ENCODE results near the gene ZNF697.
"Not testable (repeated sequence)": the region's sequence is repeated elsewhere in the genome, so short reads cannot be mapped to it uniquely, and the experiment has no call there.

Gene ZNF697

GRCh38 chr1:119631086-119631432 is 17.0 kb downstream of the ZNF697 start:
- Mint-ChIP-seq H3K27ac (no peak overlapping the region), H3K9me3 (no peaks in the 10 kb centered on the region), H3K27me3 (peaks cover 63% of the 10 kb centered on the region), H3K4me3 (no peak overlapping the region), H3K36me3 (ENCODE audit: low read depth) (no peaks in the 10 kb centered on the region), H3K4me1 (ENCODE audit: low read depth) (no peaks in the 10 kb centered on the region)

- peaks cover 4% of the 10 kb centered on the region for H3K36me3 Mint-ChIP-seq (ENCODE audit: low read depth)
- peaks cover 37% of the 10 kb centered on the region for H3K27me3 Mint-ChIP-seq
- H3K9me3 Mint-ChIP-seq, result no peaks in the 10 kb centered on the region
- H3K4me3 Mint-ChIP-seq, result no peak overlapping the region
- no peaks in the 10 kb centered on the region for H3K4me1 Mint-ChIP-seq (ENCODE audit: low read depth)
- H3K27ac Mint-ChIP-seq, result no peak overlapping the region
Observed at GRCh38 chr1:119626841-119627240, 21.2 kb downstream of the ZNF697 start.

DNA sequence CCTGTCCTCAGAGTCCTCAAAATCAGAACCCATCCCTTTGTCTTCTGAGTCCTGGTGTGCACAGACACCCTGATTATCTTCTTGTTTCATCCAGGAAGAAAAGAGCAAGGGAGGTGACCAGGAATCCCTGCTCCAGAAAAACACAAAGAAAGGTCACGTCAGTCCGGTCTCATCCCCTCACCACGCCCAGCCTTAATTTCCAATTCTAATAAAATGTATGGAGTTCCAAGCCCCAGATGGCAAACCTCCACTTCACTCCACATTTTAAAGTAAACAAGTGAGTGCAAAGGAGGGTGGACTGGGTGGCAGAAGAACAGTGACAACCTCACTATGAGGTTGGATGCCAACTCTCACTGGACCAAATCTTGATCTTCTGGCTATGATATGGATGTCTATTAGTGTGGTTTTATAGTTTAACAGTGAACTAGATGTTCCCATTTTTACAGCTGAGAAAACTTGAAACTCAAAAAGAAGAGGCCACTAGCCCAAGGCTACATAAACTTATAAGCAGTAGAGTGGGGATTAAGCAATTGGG is 22.0 kb downstream of the ZNF697 start:
- H3K4me3 Mint-ChIP-seq, result no peak overlapping the region
- no peaks in the 10 kb centered on the region for H3K4me1 Mint-ChIP-seq (ENCODE audit: low read depth)
- peaks cover 4% of the 10 kb centered on the region for H3K36me3 Mint-ChIP-seq (ENCODE audit: low read depth)
- H3K9me3 Mint-ChIP-seq, result no peaks in the 10 kb centered on the region
- H3K27ac Mint-ChIP-seq, result no peak overlapping the region
- peaks cover 33% of the 10 kb centered on the region for H3K27me3 Mint-ChIP-seq

DNA sequence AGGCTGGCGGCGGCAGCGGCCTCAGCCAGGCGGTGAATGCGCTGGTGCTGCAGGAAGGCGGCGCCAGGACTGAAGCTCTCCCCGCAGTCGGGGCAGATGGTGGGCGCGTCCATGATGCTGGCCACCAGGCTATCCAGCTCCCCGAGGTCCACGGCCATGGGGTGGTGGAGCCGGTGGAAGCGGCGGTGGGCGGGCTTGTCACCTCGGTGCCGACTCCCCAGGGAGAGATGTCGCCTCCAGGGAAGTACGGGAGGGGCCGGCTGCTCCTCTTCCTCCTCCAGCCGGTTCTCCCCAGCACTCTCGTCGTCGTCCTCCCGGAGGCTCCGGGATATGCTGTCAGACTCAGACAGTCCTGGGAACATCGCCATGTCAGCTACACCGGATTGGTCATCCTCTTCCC is 24.4 kb downstream of the ZNF697 start:
- H3K9me3 Mint-ChIP-seq, result no peaks in the 10 kb centered on the region

GRCh38 chr1:119623193-119623515 is 24.9 kb downstream of the ZNF697 start:
- H3K4me1 Mint-ChIP-seq (ENCODE audit: low read depth), result no peaks in the 10 kb centered on the region
- peaks cover 4% of the 10 kb centered on the region for H3K36me3 Mint-ChIP-seq (ENCODE audit: low read depth)
- no peak overlapping the region for H3K4me3 Mint-ChIP-seq
- H3K27me3 Mint-ChIP-seq, result peaks cover 8% of the 10 kb centered on the region
- no peaks in the 10 kb centered on the region for H3K9me3 Mint-ChIP-seq
- no peak overlapping the region for H3K27ac Mint-ChIP-seq

More for the DNA sequence above, 24.4 kb downstream of the ZNF697 start:
- Mint-ChIP-seq H3K36me3 (ENCODE audit: low read depth) (peaks cover 4% of the 10 kb centered on the region), H3K27ac (no peak overlapping the region), H3K4me3 (no peak overlapping the region), H3K4me1 (ENCODE audit: low read depth) (no peaks in the 10 kb centered on the region), H3K27me3 (peaks cover 13% of the 10 kb centered on the region)

GRCh38 chr1:119622311-119623192 is 25.5 kb downstream of the ZNF697 start:
- Mint-ChIP-seq H3K27ac (no peak overlapping the region), H3K4me3 (no peak overlapping the region)

GRCh38 chr1:119621705-119622104 is 26.4 kb downstream of the ZNF697 start:
- no peak overlapping the region for H3K27ac Mint-ChIP-seq
- peaks cover 3% of the 10 kb centered on the region for H3K27me3 Mint-ChIP-seq
- H3K4me3 Mint-ChIP-seq, result no peak overlapping the region
- no peaks in the 10 kb centered on the region for H3K4me1 Mint-ChIP-seq (ENCODE audit: low read depth)
- peaks cover 4% of the 10 kb centered on the region for H3K36me3 Mint-ChIP-seq (ENCODE audit: low read depth)
- H3K9me3 Mint-ChIP-seq, result no peaks in the 10 kb centered on the region

More at GRCh38 chr1:119622311-119623192, 25.5 kb downstream of the ZNF697 start:
- no peaks in the 10 kb centered on the region for H3K9me3 Mint-ChIP-seq
- H3K4me1 Mint-ChIP-seq (ENCODE audit: low read depth), result no peaks in the 10 kb centered on the region
- H3K36me3 Mint-ChIP-seq (ENCODE audit: low read depth), result peaks cover 4% of the 10 kb centered on the region
- H3K27me3 Mint-ChIP-seq, result peaks cover 5% of the 10 kb centered on the region

- no peak overlapping the region for H3K4me3 Mint-ChIP-seq
- H3K27me3 Mint-ChIP-seq, result no peaks in the 10 kb centered on the region
- no peaks in the 10 kb centered on the region for H3K9me3 Mint-ChIP-seq
- no peaks in the 10 kb centered on the region for H3K4me1 Mint-ChIP-seq (ENCODE audit: low read depth)
- H3K27ac Mint-ChIP-seq, result no peak overlapping the region
- no peaks in the 10 kb centered on the region for H3K36me3 Mint-ChIP-seq (ENCODE audit: low read depth)
Observed at GRCh38 chr1:119617751-119618691, 30.0 kb downstream of the ZNF697 start.

DNA sequence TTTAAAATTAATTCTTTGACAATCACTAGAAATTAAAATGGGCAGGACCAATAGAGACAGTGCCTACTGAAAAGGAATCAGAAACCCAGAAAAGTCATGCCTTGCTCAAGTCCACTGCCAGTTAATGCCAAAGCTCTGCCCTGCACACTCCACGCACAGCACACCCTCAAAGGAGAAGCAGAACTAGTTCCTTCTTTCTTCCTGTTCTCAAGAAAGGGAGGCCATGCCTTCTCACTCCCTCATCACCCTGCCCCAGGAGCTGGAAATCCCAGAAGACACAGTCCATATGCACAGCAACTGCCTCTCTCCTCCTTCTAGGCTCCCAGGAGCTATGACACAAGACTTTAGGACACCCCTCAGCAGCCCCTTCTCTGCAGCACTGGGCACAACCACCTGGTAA is 31.3 kb downstream of the ZNF697 start:
- not testable (repeated sequence) for H3K27ac Mint-ChIP-seq, H3K9me3 Mint-ChIP-seq

GRCh38 chr1:119615100-119615499 is 33.0 kb downstream of the ZNF697 start:
- H3K27ac Mint-ChIP-seq; H3K36me3 Mint-ChIP-seq (ENCODE audit: low read depth); H3K27me3 Mint-ChIP-seq; H3K4me3 Mint-ChIP-seq; H3K9me3 Mint-ChIP-seq; H3K4me1 Mint-ChIP-seq (ENCODE audit: low read depth): not testable (repeated sequence)

More for the DNA sequence above, 31.3 kb downstream of the ZNF697 start:
- not testable (repeated sequence) for H3K4me3 Mint-ChIP-seq; H3K36me3 Mint-ChIP-seq (ENCODE audit: low read depth); H3K4me1 Mint-ChIP-seq (ENCODE audit: low read depth); H3K27me3 Mint-ChIP-seq

DNA sequence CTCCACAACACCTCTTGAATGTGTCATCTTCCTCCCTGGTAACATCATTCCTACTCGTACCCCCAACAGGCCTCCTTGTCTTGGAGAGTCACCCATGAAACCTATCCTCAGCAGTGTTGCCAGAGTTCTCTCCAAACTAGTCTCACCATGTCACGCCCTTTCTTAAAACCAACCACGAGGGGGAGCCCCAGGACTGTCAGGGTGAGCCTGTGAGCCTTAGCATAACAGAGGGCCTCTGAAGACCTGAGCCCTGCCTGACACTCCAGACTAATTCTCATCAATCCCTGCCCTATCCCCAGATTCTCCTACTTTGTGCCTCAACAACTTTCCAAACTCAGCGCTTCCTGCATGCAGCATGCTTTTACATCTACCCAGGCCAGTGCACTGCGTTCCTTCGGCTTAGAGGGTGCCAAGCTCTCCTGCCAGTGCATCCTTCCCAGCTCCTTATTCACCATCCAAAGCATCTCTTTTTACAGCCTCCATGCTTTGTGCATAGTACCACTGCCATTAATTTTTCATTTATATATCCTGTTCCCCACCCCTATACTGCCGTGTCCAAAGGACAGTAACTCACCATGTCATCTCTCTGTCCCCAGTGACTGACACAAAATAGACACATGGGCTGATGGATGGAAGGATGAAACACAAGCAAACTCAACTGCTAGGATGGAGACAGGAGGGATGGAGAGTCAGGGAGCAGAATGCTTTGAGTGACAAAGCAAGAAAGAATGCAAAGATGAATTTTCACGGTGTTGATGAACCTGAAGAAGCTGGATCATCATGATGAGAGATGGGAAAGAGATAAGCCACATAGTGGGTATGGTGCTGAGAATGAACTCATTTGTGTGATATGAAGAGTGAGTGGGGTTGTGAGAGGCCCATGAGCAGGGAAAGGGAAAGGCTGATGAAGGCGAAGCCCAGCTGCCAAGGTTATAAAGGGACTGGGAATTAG is 34.0 kb downstream of the ZNF697 start:
- no peaks in the 10 kb centered on the region for H3K4me1 Mint-ChIP-seq (ENCODE audit: low read depth)
- H3K27me3 Mint-ChIP-seq, result peaks cover 5% of the 10 kb centered on the region
- no peak overlapping the region for H3K27ac Mint-ChIP-seq
- no peaks in the 10 kb centered on the region for H3K36me3 Mint-ChIP-seq (ENCODE audit: low read depth)
- no peak overlapping the region for H3K4me3 Mint-ChIP-seq
- H3K9me3 Mint-ChIP-seq, result no peaks in the 10 kb centered on the region

DNA sequence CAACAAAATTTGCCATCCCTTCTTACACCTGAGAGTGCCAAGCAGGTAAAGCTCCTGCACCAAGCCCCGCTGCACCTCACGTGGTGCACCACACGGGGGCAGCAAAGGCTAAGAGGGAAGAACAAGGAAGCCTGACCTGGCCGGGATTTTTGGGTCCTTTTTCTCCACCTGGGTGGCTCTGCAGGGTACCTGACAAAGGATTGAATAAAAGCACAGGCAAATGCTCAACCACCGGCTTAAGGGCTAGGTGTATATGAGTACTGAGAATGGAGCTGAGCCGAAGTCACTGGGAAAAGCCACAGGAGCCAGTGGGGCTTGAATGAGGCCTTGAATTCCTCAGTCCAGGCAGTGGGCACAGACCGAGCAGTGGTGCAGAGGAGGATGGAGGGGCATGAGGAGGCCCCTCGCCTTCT is 36.4 kb downstream of the ZNF697 start:
- H3K4me1 Mint-ChIP-seq (ENCODE audit: low read depth), result no peaks in the 10 kb centered on the region
- no peak overlapping the region for H3K27ac Mint-ChIP-seq

DNA sequence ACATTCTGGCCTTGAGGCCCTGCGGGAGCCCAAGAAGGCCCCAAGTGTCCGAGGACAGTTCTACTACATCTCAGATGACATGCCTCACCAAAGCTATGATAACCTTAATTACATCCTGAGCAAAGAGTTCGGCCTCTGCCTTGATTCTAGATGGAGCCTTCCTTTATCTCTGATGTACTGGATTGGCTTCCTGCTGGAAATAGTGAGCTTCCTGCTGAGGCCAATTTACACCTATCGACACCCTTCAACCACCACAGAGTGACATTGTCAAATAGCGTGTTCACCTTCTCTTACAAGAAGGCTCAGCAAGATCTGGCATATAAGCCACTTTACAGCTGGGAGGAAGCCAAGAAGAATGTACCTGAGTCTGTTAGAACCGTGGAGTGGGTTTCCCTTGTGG is 39.2 kb downstream of the ZNF697 start:
- not testable (repeated sequence) for H3K9me3 Mint-ChIP-seq; H3K27ac Mint-ChIP-seq; H3K4me3 Mint-ChIP-seq; H3K36me3 Mint-ChIP-seq (ENCODE audit: low read depth); H3K4me1 Mint-ChIP-seq (ENCODE audit: low read depth)
- peaks cover 11% of the 10 kb centered on the region for H3K27me3 Mint-ChIP-seq

More for the DNA sequence above, 36.4 kb downstream of the ZNF697 start:
- H3K36me3 Mint-ChIP-seq (ENCODE audit: low read depth), result no peaks in the 10 kb centered on the region
- H3K27me3 Mint-ChIP-seq, result peaks cover 10% of the 10 kb centered on the region
- no peak overlapping the region for H3K4me3 Mint-ChIP-seq
- H3K9me3 Mint-ChIP-seq, result no peaks in the 10 kb centered on the region

- H3K9me3 Mint-ChIP-seq; H3K4me3 Mint-ChIP-seq; H3K36me3 Mint-ChIP-seq (ENCODE audit: low read depth); H3K27ac Mint-ChIP-seq; H3K4me1 Mint-ChIP-seq (ENCODE audit: low read depth): not testable (repeated sequence)
- peaks cover 16% of the 10 kb centered on the region for H3K27me3 Mint-ChIP-seq
Observed at GRCh38 chr1:119607087-119607807, 40.8 kb downstream of the ZNF697 start.

All from stimulated activated naive CD8-positive, alpha-beta T cell treated with anti-CD3 and anti-CD28 coated beads, Interleukin-15, Interleukin-2, amounts not matched to agents 100 ng/mL and 50 ng/mL, for 24 hours (primary cell).